Measurements from ENCODE around the gene SORBS1.

SORBS1 gene

DNA sequence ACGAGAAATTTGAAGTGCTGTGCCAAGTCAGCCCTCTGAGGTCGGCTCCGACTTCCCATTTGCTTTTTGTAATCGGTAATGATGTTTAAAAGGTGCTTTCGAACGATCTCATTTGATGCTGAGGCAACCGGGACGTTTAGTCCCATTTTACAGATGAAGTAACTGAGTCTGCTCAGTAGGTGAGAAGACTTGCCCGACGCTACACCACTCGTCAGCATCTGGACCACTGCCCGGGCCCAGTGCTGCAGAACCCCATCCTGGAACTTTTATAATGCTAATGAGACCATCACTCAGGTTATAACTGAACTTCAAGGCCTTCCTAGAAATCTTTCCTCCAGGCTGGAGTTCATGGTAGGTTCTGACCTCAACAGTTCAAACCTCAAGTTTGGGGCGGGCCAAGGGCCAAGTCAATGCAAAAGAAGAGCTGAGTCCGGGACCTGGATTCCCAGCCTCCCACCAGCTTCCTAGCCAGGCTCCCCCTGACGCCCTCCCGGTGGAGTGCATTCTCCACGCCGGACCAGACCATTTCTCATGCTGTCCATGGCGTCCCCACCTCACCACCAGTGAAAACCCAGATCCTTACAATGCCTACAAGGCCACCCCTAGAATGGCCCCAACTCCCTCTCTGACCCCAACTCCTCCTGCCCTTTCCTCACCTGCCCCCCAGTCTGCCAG, 269.7 kb downstream of the SORBS1 start:
- H4K20me1 ChIP-seq (ENCODE audit: low read depth, low read length), result no peaks in the 10 kb centered on the region
- peaks cover 33% of the 10 kb centered on the region for H3F3A ChIP-seq (ENCODE audit: insufficient read depth)
- H2AFZ ChIP-seq (ENCODE audit: low read depth, low read length, severe bottlenecking), result no peak overlapping the region
- H3K9me3 ChIP-seq (ENCODE audit: insufficient read depth, low read length), result no peaks in the 10 kb centered on the region
- H3K9me2 ChIP-seq (replicated peaks; ENCODE audit: insufficient read depth, low read length), result no peaks in the 10 kb centered on the region
- peak overlapping the region; percentile 59 for H3K27ac ChIP-seq (ENCODE audit: low read depth, low read length)
- peak overlapping the region; percentile 51 for H3K4me2 ChIP-seq (ENCODE audit: low read depth, low read length, poor library complexity, severe bottlenecking)
- no peaks in the 10 kb centered on the region for H3K27me3 ChIP-seq (ENCODE audit: low read length)
- H3K36me3 ChIP-seq (ENCODE audit: low read length), result no peaks in the 10 kb centered on the region
- TF ChIP-seq, protein P1, sequence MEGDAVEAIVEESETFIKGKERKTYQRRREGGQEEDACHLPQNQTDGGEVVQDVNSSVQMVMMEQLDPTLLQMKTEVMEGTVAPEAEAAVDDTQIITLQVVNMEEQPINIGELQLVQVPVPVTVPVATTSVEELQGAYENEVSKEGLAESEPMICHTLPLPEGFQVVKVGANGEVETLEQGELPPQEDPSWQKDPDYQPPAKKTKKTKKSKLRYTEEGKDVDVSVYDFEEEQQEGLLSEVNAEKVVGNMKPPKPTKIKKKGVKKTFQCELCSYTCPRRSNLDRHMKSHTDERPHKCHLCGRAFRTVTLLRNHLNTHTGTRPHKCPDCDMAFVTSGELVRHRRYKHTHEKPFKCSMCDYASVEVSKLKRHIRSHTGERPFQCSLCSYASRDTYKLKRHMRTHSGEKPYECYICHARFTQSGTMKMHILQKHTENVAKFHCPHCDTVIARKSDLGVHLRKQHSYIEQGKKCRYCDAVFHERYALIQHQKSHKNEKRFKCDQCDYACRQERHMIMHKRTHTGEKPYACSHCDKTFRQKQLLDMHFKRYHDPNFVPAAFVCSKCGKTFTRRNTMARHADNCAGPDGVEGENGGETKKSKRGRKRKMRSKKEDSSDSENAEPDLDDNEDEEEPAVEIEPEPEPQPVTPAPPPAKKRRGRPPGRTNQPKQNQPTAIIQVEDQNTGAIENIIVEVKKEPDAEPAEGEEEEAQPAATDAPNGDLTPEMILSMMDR (IDR thresholded peaks at IDR 0.05; ENCODE audit: insufficient read depth, low read length, poor library complexity, severe bottlenecking), result no peak
- TF ChIP-seq EZH2phosphoT487 (conservative IDR thresholded peaks at IDR 0.05; ENCODE audit: low read length), result no peak
- no peaks in the 10 kb centered on the region for H3K79me2 ChIP-seq (ENCODE audit: insufficient read depth, low read length)
- H3K9ac ChIP-seq (ENCODE audit: low read length), result peak overlapping the region; percentile 77
- H3K4me3 ChIP-seq (ENCODE audit: insufficient read depth, low read length, poor library complexity, severe bottlenecking), result no peak overlapping the region

DNA sequence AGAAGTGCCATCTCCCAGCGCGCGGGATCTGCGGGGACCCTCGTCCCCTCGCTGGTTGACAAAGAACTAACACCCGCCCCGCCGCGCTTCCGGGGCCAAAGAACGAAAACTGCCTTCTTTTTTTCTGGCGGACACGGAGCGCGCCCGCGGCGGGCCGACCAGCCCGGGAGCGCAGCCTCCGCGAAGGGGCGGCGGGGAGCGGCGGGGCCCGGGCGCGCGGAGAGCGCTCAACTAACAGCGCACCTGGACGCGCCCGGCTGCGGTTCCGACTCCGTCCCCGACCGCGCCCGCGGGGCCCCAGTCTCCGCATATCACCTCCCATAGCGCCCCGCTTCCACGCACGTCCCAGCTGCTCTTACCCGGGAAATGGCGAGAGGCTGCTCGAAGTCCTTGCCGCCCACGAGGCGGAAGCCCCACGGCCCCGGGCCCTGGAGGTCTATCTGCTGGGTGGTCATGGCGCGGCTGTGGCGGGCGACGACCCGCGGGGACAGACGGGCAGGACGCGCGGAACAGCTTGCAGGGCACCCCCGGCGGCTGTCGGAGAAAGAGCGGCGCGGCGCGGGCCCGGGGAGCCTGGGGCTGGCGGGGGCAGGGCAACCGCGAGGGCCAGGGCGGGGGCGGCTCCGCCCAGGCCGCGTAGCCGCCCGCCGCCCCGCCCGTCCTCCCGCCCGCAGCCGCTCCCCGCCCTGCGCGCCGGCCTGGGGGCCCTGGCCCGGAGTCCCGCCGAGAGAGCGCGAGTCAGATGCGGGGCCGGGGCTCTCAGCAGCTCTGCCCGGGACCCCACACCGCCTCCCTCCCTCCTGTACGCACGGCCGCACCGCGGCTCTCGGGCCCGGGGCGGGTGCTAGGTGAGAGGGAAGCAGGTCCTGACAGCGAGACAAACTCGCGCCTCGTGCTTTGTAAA, 270.5 kb downstream of the SORBS1 start, which contains the start of gene PDLIM1:
TSS of gene PDLIM1 (minus strand) at position 543 of the 904 bp plus-strand sequence. CDS start at position 455, 88 bp downstream.
- Histone ChIP-seq H3K9ac (ENCODE audit: low read length) (peak within 1 kb of the TSS; percentile 77), H3K9me3 (ENCODE audit: insufficient read depth, low read length) (no peaks in the 10 kb centered on the region), H3K79me2 (ENCODE audit: insufficient read depth, low read length) (no peaks in the 10 kb centered on the region), H3K4me2 (ENCODE audit: low read depth, low read length, poor library complexity, severe bottlenecking) (peak within 1 kb of the TSS; percentile 74), H3K27ac (ENCODE audit: low read depth, low read length) (peak within 1 kb of the TSS; percentile 59), H2AFZ (ENCODE audit: low read depth, low read length, severe bottlenecking) (peak within 1 kb of the TSS; percentile 79), H3K9me2 (replicated peaks; ENCODE audit: insufficient read depth, low read length) (no peaks in the 10 kb centered on the region), H3K27me3 (ENCODE audit: low read length) (no peaks in the 10 kb centered on the region), H3K36me3 (ENCODE audit: low read length) (no peaks in the 10 kb centered on the region), H4K20me1 (ENCODE audit: low read depth, low read length) (no peaks in the 10 kb centered on the region), H3K4me3 (ENCODE audit: insufficient read depth, low read length, poor library complexity, severe bottlenecking) (peak within 1 kb of the TSS; percentile 68), H3F3A (ENCODE audit: insufficient read depth) (peaks cover 33% of the 10 kb centered on the region)
- TF ChIP-seq, protein P1 (IDR thresholded peaks at IDR 0.05; ENCODE audit: insufficient read depth, low read length, poor library complexity, severe bottlenecking), result no peak
- no peak for TF ChIP-seq EZH2phosphoT487 (conservative IDR thresholded peaks at IDR 0.05; ENCODE audit: low read length)

DNA sequence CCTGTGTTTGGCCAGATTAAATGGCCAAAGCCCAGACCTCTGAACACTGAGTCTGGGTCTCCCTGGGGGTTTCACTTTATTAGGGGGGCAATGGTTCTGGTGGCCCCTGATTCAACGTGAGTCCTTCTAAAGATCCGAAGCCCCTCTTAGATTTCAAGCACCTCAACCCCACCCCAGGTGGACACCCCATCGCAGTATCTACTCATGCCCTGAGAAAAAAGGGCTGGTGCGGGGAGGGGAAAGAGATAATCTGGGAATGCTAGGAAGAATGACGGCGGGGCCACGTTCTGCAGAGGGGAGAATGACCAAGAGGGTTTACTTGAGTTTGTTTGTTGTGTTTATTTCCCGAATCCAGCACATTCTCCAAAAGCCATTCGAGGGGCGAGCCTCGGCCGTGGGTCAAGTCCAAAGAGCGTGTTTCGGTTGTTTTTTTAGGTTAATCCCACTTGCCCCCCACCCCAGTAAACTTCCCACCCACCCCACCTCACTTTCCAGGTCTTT, 271.2 kb downstream of the SORBS1 start:
- TF ChIP-seq EZH2phosphoT487 (conservative IDR thresholded peaks at IDR 0.05; ENCODE audit: low read length), result no peak
- TF ChIP-seq, protein P1 (IDR thresholded peaks at IDR 0.05; ENCODE audit: insufficient read depth, low read length, poor library complexity, severe bottlenecking), result no peak
- Histone ChIP-seq H4K20me1 (ENCODE audit: low read depth, low read length) (no peaks in the 10 kb centered on the region), H3K9me2 (replicated peaks; ENCODE audit: insufficient read depth, low read length) (no peaks in the 10 kb centered on the region), H3K9ac (ENCODE audit: low read length) (peak overlapping the region; percentile 77), H3K27me3 (ENCODE audit: low read length) (no peaks in the 10 kb centered on the region), H3K4me3 (ENCODE audit: insufficient read depth, low read length, poor library complexity, severe bottlenecking) (peak overlapping the region; percentile 68), H3F3A (ENCODE audit: insufficient read depth) (peaks cover 32% of the 10 kb centered on the region), H3K27ac (ENCODE audit: low read depth, low read length) (no peak overlapping the region), H3K36me3 (ENCODE audit: low read length) (no peaks in the 10 kb centered on the region), H3K9me3 (ENCODE audit: insufficient read depth, low read length) (no peaks in the 10 kb centered on the region), H3K4me2 (ENCODE audit: low read depth, low read length, poor library complexity, severe bottlenecking) (peak overlapping the region; percentile 74), H3K79me2 (ENCODE audit: insufficient read depth, low read length) (no peaks in the 10 kb centered on the region), H2AFZ (ENCODE audit: low read depth, low read length, severe bottlenecking) (peak overlapping the region; percentile 79)

Data from SU-DHL-6 (cell line).